DMS53 treated with DMSO at 0.1 percent for 48 hours (cell line): ENCODE data around the gene NDUFB8.

Experiments used
- DNase-seq: peaks from one replicate; lab custom pipeline; 2025; ENCODE audit not compliant: unreplicated experiment; lab: John Stamatoyannopoulos, UW

The NDUFB8 gene

DNA sequence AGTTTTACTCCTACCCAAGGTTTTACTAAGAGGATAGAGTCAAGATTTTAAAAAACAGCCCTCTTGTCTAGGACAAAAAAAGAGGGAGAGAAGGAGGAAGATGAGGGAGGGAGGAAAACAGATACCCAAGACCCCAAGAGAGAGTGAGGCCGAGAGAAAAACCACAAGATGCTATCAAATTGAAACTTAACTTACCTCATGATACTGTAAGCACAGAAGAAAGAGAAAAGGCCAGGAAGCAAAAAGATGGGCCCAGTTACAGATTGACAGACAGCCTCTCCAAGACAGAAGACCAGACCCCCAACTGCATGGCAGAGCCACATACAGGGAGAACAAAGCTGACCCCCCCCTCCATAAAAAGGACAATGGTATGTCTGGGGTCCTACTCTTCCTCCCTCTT, 21.4 kb downstream of the NDUFB8 start:
- DNase-seq = no peak

DNA sequence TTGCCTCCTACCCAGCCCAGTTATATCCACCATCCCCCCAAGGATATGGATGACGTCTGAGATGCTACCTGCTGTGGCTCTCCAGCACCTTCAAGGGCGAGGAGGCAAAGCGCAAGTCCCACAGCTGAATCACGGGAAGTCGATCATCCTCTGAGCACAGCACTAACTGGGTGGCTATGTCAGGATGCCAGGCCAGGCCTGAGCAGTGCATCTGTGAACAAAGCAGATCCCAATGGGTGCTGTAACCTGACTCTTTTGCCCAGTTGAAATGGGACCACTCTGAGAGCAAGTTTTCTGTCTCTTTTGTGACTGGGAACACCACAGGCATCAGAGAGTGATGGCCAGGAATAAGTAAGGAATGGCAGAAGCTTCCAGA, 22.3 kb downstream of the NDUFB8 start:
- no peak for DNase-seq

DNA sequence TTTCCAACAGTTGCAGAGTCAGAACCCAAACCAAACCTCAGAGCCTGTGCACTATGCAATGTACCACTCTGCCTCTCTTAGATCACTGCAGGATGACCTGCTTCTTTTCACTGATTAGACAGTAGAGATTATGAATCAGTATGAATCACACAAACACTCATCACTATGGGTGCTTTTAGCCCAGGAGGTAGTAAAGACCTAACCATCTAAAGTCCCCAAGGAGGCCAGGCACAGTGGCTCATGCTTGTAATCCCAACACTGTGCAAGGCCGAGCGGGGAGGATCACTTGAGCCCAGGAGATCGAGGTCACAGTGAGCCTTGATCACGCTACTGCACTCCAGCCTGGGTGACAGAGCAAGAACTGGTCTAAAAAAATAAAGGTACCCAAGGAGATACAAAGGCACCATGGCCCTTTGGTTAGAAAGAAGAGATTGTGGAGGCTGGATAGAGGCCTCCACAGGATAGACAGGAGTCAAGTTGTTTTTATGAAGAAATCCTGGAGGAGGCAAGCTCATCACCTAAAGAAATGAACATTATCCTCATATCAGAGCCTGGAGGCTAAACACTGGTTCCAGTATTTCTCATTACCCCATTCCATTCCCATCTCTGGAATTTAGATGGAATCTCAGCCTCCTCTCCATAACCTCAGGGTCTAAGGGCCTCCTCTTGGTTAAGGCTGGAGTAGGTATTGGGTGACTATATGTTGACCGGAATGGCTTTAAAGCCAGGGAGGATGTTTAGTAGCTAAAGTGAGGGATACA, 22.9 kb downstream of the NDUFB8 start:
- DNase-seq = no peak

DNA sequence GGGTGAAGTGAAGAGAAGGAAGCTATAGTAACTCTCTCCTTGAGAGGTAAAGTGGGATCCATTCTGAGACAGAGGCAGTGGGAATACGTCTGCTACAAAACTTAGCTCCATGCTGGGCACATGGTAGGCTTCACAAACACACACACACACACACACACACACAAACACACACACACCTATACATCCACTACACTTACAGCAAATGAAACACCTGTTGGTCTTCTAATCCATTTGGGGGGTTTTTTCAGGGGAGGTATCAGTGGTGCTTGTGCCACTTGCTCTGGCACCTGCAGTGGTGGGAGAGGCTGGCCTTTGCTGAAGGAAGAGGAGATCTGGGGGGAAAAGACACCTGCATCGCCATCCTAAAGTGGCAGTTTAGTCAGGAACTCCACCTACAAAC, 24.5 kb downstream of the NDUFB8 start:
- DNase-seq = no peak

DNA sequence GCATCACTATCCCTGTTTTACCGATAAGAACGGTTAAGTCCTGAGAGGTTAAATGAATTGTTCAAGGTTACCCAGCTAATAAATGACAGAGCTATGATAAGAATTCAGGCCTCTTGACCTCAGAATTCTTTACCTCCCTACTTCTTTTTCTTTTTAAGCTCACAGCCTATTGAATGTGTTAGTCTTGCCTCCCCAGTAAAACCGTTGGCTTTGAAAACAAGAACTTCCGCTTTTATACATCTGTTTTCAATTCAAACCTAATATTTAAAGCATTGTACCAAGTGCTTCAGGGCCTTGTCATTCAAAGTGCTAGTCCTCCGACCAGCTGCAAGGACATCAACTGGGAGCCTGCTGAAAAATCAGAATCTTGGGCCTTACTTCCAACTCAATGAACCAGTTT, 25.6 kb downstream of the NDUFB8 start:
- no peak for DNase-seq

DNA sequence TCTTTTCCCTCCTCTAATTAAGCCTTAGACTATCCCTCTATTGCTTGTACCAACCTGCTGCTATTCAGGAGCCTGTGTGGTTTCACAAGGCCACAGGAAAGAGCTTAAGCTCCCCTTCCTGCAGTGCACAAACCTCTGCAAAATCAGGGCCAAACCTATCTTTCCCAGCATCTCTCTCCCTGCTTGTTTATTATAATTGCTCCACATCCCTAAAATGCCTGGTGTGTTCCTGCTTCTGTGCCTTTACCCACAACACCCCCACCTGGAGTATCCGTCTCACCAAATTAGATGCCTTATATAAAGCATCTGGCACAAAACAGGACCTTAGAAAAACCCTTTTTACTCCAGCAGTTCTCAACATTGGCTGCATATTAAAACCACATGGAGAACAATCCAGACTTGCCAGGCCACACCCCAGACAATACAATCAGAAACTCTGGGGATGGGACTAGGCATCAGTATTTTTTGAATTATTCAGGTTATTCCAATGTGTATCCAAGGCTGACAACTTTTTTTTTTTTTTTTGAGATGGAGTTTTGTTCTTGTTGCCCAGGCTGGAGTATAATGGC, 26.7 kb downstream of the NDUFB8 start:
- DNase-seq = no peak

DNA sequence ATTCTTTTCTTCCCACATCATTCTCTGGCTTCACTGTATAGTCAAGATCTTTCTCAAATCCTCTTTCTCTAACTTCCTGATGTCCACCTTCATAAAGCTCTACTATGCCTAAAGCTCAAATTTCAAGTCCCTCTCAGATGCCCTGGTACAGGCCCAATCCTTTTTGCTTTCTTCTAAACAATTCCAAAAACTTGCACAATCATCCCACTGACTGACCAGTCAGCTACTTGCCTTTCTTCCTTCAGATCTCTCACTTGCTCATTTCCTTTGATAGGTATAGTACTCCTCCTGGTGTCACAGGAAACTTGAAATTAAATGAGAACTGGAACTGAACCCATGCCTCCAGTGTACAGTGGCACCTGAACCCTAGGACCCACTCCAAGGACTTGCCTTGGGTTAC, 28.2 kb downstream of the NDUFB8 start:
- DNase-seq = no peak

DNA sequence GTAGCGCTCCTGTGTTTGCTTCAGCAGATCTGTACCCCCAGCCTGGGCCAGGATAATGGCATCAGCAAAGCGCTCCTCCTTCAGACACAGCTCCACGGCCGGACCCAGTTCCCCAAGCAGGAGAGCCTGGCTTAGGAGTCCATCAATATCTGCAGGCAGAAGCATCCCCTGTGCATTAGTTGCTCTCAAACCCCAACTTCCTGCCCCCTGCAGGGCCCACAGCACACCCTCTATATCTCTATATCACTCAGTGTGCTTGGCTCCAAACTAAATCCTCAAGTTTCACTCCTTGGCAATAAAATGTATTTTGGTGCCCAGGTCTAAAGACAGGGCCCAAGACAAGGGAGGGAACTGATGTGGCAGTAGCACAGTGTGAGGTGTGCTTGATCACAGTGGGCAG, 31.6 kb downstream of the NDUFB8 start:
- DNase-seq = no peak

DNA sequence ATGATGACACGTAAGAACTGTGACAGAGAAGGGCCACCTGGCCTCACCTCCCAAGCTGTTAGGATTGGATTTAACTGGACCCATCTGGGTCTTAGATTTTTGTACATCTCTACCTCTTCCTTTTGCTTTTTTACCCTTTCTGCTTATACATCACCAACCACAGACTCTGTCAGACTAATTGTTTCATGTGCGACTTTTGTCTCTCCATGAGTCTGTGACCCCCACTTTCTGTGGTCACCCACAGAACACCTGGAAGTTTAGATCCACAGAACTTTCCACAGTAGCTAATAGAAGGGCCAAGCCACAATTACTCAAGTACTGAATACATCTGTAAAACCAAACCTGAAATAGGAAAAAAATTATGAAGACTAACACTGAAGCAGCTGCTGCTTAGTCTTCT, 33.1 kb downstream of the NDUFB8 start:
- no peak for DNase-seq

DNA sequence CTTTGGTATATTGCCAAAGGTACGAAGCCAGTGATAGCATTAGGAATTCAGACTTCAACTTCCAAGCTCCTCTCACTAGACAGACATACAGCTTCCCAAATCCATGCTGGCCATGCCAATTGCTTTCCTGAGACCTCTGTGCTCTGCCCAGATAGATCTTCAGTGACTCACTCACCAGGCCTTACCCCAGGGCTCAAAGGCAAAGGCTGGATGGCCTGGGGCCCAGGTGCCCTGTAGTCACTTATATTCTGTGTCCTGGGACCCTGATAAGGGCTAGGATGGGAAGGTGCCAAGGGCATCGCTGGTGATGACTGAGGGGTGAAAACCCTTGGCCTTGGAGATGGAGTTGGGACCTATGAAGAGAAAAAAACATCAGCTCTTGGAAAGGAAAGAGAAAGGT, 39.1 kb downstream of the NDUFB8 start:
- no peak for DNase-seq

DNA sequence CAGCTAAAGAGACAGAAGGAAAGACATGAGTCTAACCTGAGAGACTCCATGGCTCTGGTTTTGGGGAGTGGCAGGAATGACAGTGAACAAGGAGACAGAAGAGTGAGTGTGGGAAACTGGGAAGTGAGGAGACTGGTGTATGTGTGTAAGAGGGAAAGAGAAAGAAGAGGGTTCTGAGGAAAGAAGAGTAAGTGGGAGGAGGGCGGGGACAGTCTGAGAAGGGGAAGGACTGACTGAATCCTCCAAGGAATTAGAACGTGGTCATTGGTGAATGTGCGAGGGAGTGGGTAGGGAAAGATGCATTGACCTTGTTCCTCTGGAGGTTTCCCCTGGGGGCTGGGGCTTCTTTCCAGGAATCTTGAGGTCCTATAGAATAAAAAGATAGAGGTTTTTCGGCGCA, 40.3 kb downstream of the NDUFB8 start:
- DNase-seq = no peak

DNA sequence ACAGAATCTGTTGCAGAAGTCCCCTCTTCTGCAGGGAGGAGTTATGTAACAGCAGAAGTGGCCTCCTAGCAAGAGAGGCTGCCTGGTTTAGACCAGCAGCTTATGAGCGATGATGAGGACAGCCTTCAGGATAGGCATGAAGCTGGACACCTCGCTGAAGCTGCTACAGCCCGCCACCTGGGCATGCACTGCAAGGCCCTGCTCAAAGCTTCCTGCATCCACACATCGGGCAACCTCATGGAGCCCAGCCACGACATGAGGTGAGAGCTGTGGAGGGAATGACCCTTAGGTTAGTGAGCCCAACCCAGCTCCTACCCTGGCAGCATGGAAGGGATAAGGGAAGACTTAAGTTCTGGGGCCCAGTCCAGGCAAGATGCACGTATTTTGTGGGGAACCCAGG, 42.1 kb downstream of the NDUFB8 start:
- no peak for DNase-seq

DNA sequence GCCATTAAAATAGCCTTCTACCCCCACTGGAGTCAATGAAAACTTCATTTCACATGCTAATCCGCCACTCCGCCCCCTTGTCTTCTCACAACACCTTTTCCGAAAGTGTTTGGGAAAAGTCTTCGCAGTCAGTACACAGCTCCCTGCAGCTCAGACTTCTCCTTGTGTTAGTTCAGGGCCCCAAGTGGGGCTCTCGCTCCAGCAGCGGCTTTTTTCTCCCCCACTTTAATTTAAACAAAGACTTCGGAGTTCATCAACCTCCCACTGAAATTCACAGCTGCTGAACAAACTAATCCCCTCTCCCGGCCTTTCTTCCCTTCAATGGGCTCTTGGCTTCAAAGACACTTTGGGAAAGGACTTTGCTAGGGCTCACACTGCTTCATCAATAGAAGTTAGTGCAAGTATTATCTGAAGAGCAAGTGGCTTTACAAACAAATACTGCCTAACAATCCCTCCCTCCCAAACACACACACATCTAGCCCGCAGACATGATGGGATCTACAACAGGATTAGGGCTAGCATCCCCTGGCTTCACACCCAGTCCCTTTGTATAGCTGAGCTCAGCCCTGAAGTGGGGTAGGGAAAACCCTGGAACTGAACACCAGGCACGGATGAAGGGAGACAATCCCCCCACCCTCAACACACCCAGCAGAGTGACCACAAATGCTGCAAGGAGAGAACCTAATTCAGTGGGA, 43.7 kb downstream of the NDUFB8 start:
- DNase-seq = no peak

DNA sequence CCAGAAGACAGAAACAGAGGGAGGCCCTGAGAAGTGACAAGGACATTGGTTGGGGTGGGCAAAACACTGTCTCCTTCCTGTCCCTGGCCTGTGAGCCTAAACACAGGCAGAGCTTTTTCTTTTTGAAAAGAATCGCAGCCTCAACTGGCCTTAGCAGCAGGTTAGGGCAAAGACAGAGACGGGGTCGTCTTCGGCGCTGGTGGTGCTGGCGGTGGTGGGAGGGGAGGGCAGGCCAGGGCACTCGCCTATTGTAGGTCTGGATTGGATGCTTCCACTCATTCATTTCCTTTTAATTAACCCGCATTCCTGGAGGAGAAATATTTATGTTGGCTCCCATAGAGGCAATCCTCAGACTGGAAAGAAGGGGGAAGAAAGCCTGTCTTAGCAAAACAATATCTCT, 44.3 kb downstream of the NDUFB8 start:
- DNase-seq = no peak

DNA sequence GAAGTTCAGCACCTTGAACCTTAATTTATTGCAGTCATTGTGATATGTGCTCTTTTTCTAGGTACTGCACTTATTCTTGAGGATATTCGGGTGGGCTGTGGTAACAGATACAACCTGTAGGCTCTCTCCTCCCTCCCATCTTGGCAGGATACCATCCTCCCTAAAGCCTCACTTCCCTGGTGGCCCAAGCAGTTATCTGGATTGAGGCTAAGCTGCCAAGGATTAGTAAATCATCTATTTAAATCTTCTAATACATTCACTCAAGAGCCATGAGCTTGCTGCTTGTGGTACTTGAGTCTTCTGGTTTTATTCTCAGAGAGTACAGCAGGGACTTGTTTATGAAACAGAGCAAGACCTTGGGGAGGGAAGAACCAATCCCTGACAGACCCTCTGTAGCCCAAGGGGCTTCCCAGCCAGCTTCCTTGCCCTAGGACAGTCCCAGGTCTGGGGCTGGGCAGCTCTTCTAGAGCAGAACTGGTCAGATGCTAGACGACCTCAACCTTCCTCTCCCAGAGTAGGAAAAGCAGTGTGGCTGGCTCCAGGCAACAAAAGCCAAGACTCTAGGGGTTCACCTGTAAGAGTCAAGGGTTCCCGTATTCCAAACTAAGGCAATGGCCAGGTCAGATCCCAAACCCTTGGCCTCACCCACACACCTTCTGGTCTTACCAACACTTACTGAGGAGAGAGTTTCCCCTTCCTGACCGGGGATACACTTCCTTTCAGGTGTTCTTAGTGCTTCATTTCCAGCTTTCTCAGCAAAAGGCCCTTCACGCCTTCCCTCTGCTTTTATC, 45.6 kb downstream of the NDUFB8 start:
- DNase-seq = no peak

DNA sequence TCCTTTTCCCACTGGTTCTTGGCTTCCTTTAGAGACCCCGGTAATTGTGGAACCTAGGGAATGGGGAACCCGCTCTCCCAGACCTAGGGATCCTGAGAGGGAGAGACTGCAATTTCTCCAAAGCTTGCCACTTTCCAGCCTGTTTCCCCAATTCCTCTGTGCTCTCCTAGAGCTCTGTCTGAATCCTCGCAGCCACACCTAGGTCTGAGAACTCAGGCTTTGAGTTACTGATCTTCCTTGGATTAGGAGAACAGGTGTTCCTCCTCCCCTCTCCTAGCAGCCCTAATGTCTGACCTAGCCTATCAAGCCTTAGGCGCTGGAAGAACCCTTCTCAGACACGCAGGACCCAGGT, 46.9 kb downstream of the NDUFB8 start:
- DNase-seq = no peak

DNA sequence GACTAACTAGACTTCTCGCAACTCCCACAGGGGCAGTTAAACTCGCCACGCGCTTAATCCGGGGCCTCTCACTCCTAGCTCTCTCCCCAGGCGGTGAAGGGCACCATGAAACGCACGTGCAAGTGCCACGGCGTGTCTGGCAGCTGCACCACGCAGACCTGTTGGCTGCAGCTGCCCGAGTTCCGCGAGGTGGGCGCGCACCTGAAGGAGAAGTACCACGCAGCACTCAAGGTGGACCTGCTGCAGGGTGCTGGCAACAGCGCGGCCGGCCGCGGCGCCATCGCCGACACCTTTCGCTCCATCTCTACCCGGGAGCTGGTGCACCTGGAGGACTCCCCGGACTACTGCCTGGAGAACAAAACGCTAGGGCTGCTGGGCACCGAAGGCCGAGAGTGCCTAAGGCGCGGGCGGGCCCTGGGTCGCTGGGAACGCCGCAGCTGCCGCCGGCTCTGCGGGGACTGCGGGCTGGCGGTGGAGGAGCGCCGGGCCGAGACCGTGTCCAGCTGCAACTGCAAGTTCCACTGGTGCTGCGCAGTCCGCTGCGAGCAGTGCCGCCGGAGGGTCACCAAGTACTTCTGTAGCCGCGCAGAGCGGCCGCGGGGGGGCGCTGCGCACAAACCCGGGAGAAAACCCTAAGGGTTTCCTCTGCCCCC, 47.4 kb downstream of the NDUFB8 start:
- peak; percentile 83 for DNase-seq

DNA sequence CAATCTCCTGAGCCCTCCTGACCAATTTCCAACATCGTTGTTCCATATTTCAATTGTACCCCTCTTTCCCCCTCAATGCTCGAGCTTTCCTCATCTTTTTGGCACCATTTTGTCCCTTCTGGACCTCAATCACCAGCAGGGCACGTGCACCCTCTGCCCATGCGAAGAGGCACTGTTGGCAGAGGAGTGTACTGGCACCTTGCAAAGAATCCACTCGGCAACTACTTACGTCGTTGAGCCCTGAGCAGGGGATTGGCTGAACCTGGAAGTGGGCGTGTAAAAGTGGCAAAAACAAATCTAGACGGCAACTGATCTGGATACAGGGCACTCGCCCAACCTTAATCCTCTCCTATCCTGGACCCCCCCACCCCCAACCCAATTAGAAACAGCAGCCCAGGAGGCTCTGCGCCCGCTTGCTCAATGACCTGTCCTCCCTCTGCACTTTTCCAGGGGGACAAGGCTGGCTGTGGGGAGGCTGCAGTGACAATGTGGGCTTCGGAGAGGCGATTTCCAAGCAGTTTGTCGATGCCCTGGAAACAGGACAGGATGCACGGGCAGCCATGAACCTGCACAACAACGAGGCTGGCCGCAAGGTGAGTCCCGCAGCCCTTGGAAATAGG, 48.1 kb downstream of the NDUFB8 start:
- peak; percentile 86 for DNase-seq

DNA sequence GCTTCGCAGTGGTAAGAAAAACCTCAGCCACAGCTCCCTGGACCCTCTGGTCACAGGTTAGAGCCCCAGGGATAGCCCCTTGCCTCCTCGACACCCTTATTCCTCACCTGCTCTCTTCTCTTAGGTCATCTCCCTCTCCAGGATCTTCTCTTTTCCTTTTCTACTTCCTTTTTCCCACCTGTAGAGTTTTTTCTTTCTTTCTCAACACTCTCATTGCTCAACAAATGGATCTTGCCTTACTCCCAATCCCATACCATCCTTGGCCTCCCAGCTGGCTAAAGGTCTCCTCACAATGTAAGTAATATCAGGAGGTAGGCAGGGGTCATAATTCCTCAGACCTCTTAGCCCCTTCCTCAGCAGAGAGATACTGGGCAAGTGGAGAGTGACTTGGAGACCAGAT, 49.7 kb downstream of the NDUFB8 start:
- DNase-seq = no peak

DNA sequence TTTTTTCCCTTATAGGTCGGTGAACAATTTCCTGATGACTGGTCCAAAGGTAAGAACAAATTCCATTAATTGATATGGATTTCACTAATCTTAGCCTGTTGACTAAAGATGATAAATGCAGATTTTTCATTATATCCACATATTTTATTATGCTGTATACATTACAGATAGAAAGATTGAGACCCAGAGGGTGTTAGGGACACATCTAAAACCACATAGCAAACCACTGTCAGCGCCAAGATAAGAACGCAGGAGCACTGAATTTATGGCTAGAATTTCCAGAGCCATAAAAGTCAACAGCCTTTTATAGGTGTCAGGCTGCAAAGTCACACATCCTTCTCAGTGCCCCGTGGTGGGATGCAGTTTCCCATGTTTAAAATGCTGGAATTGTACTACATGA, 50.6 kb downstream of the NDUFB8 start:
- DNase-seq = no peak

DNA sequence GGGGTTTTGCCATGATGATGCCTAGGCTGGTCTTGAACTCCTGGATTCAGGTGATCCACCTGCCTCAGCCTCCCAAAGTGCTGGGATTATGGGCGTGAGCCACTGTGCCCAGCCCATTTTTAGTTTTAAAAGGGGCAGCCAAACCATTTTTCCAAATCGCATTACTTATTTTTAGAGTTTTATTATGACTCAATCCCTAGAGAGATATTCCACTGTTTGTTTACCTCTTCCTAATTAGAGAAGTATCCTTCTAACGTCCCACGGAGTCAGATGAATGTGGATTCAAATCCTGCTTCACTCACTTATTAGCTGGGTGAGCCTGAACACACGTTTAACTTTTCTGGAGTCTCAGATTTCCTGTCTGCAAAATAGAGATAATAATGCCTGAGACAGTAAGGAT, 51.7 kb downstream of the NDUFB8 start:
- no peak for DNase-seq
